Astrocyte (in vitro differentiated cells and primary cell): ENCODE measurements around the gene USP40. TPM values are rescaled to one million over a fixed set of nuclear protein-coding genes. Genes with fewer than 3 reads are reported as not detected.
A peak's percentile ranks its signal among the peaks of the same experiment; 100 is the strongest.

Experiments used
- DNase-seq: peaks from one replicate; pipeline ENCODE4 v3.0.0-alpha.2; 2010; ENCODE audit warnings: low read depth
- FAIRE-seq: peaks from 2 replicates; lab custom pipeline; 2011; peaks lifted over from hg19 to GRCh38; lab: Jason Lieb, UNC
- H2AFZ ChIP-seq: 2 replicates; pipeline ENCODE4 v1.6.0; 2012; ENCODE audit warnings: low read depth, low read length, inconsistent platforms
- H3K27ac ChIP-seq: 2 replicates; pipeline ENCODE4 v1.5.1; 2011; ENCODE audit warnings: low read depth, low read length, inconsistent platforms
- H3K27me3 ChIP-seq: 2 replicates; pipeline ENCODE4 v1.6.0; 2011; ENCODE audit warnings: low read length, inconsistent platforms; ENCODE audit not compliant: insufficient read depth
- H3K36me3 ChIP-seq: 2 replicates; pipeline ENCODE4 v1.5.1; 2011; ENCODE audit warnings: low read length, inconsistent platforms; ENCODE audit not compliant: insufficient read depth
- H3K4me1 ChIP-seq: 2 replicates; pipeline ENCODE4 v1.5.1; 2011; ENCODE audit warnings: low read length, inconsistent platforms; ENCODE audit not compliant: insufficient read depth
- H3K4me2 ChIP-seq: 2 replicates; pipeline ENCODE4 v1.6.0; 2012; ENCODE audit warnings: low read length, inconsistent platforms
- H3K4me3 ChIP-seq: 2 replicates; pipeline ENCODE4 v1.5.1; 2011; ENCODE audit warnings: low read depth, mild to moderate bottlenecking, low read length, inconsistent platforms; ENCODE audit not compliant: insufficient read depth
- H3K79me2 ChIP-seq: 2 replicates; pipeline ENCODE4 v1.6.0; 2012; ENCODE audit warnings: mild to moderate bottlenecking, low read length, inconsistent platforms; ENCODE audit not compliant: insufficient read depth
- H3K9ac ChIP-seq: 2 replicates; pipeline ENCODE4 v1.6.0; 2012; ENCODE audit warnings: mild to moderate bottlenecking, low read length, inconsistent platforms
- H3K9me3 ChIP-seq: 2 replicates; pipeline ENCODE4 v1.5.1; 2012; ENCODE audit warnings: low read depth, mild to moderate bottlenecking, low read length, inconsistent platforms; ENCODE audit not compliant: insufficient read depth
- H4K20me1 ChIP-seq: 2 replicates; pipeline ENCODE4 v1.6.0; 2012; ENCODE audit warnings: low read length, inconsistent platforms; ENCODE audit not compliant: insufficient read depth
- H3K27ac Mint-ChIP-seq: one replicate; pipeline ENCODE4 v1.8.0; 2021; ENCODE audit warnings: mild to moderate bottlenecking, mixed read lengths; ENCODE audit not compliant: unreplicated experiment
- H3K27me3 Mint-ChIP-seq: one replicate; pipeline ENCODE4 v1.8.0; 2021; ENCODE audit warnings: low read depth, mixed read lengths; ENCODE audit not compliant: unreplicated experiment
- H3K36me3 Mint-ChIP-seq: one replicate; pipeline ENCODE4 v1.8.0; 2021; ENCODE audit warnings: low read depth, mixed read lengths; ENCODE audit not compliant: unreplicated experiment
- H3K4me1 Mint-ChIP-seq: one replicate; pipeline ENCODE4 v1.8.0; 2021; ENCODE audit warnings: low read depth, mixed read lengths; ENCODE audit not compliant: unreplicated experiment
- H3K4me3 Mint-ChIP-seq: one replicate; pipeline ENCODE4 v1.8.0; 2021; ENCODE audit warnings: mild to moderate bottlenecking, moderate library complexity, mixed read lengths; ENCODE audit not compliant: unreplicated experiment
- H3K9me3 Mint-ChIP-seq: one replicate; pipeline ENCODE4 v1.8.0; 2021; ENCODE audit warnings: mild to moderate bottlenecking, mixed read lengths; ENCODE audit not compliant: unreplicated experiment
- CTCF ChIP-seq: IDR thresholded peaks from 2 replicates; pipeline ENCODE4 v1.5.1; 2011; ENCODE audit warnings: low read depth, mild to moderate bottlenecking, inconsistent platforms, low read length, moderate library complexity; ENCODE audit not compliant: insufficient read depth
- EZH2 ChIP-seq: IDR thresholded peaks from 2 replicates; pipeline ENCODE4 v1.6.1; 2012; ENCODE audit warnings: mild to moderate bottlenecking, low read length, inconsistent platforms; ENCODE audit not compliant: insufficient read depth
- total RNA-seq: library from RNA; stranded (reverse); gene quantifications from 2 replicates; pipeline ENCODE4 v1.2.1, GENCODE V29; 2021

USP40 gene
- total RNA-seq, 1 donor from 2014 or later = 25.4 TPM

GRCh38 chr2:233501198-233502076, 65.1 kb downstream of the USP40 start:
- Mint-ChIP-seq H3K4me3 (no peak overlapping the region), H3K27me3 (no peaks in the 10 kb centered on the region), H3K36me3 (peaks cover 24% of the 10 kb centered on the region), H3K27ac (peak overlapping the region; percentile 43), H3K9me3 (peaks cover 22% of the 10 kb centered on the region), H3K4me1 (peaks cover 15% of the 10 kb centered on the region)
- Histone ChIP-seq H3K4me1 (peaks cover 13% of the 10 kb centered on the region), H3K9ac (peak overlapping the region; percentile 1), H3K4me2 (peak overlapping the region; percentile 2), H3K36me3 (peaks cover 4% of the 10 kb centered on the region), H3K79me2 (no peaks in the 10 kb centered on the region), H3K27me3 (no peaks in the 10 kb centered on the region), H3K9me3 (no peaks in the 10 kb centered on the region), H3K27ac (peak overlapping the region; percentile 39), H3K4me3 (no peak overlapping the region), H4K20me1 (no peaks in the 10 kb centered on the region), H2AFZ (no peak overlapping the region)
- FAIRE-seq (peak; percentile 77), DNase-seq (peak; percentile 81)
- TF ChIP-seq CTCF (no peak), EZH2 (no peak)

GRCh38 chr2:233499928-233500327, 66.7 kb downstream of the USP40 start:
- peaks cover 19% of the 10 kb centered on the region for H3K36me3 Mint-ChIP-seq
- peaks cover 20% of the 10 kb centered on the region for H3K9me3 Mint-ChIP-seq
- H3K4me2 ChIP-seq = no peak overlapping the region

More at GRCh38 chr2:233499928-233500327, 66.7 kb downstream of the USP40 start:
- TF ChIP-seq CTCF (no peak), EZH2 (no peak)
- Histone ChIP-seq H2AFZ (no peak overlapping the region), H3K27ac (no peak overlapping the region), H3K36me3 (peaks cover 6% of the 10 kb centered on the region), H3K9ac (no peak overlapping the region), H4K20me1 (no peaks in the 10 kb centered on the region), H3K4me1 (peaks cover 13% of the 10 kb centered on the region), H3K79me2 (no peaks in the 10 kb centered on the region), H3K27me3 (no peaks in the 10 kb centered on the region), H3K9me3 (no peaks in the 10 kb centered on the region), H3K4me3 (no peak overlapping the region)
- Mint-ChIP-seq H3K4me1 (peaks cover 15% of the 10 kb centered on the region), H3K27me3 (no peaks in the 10 kb centered on the region), H3K4me3 (no peak overlapping the region), H3K27ac (peak overlapping the region; percentile 5)
- DNase-seq = no peak
- FAIRE-seq = no peak
